Duodenal mucosa (tissue), 2 donors: Measurements from ENCODE around the gene AMN.
"Not testable (repeated sequence)": the region's sequence is repeated elsewhere in the genome, so short reads cannot be mapped to it uniquely, and the experiment has no call there.

Experiments used
- H3K27ac ChIP-seq: one replicate; pipeline ENCODE4 v1.7.0; 2013; ENCODE audit warnings: low read depth, low read length
- H3K27me3 ChIP-seq, 2 donors: one replicate each; pipeline ENCODE4 v1.7.0; 2013; ENCODE audit warnings: low read length in 2 of 2, control low read depth in 1 of 2; ENCODE audit not compliant: insufficient read depth in 2 of 2, control insufficient read depth in 1 of 2
- H3K36me3 ChIP-seq, 2 donors: one replicate each; pipeline ENCODE4 v1.7.0; 2013; ENCODE audit warnings: low read length in 2 of 2, control low read depth in 1 of 2; ENCODE audit not compliant: insufficient read depth in 2 of 2, control insufficient read depth in 1 of 2
- H3K4me1 ChIP-seq, 2 donors: one replicate each; pipeline ENCODE4 v1.7.0; 2013; ENCODE audit warnings: low read length in 2 of 2, control low read depth in 1 of 2; ENCODE audit not compliant: insufficient read depth in 2 of 2, control insufficient read depth in 1 of 2
- H3K4me3 ChIP-seq, 2 donors: one replicate each; pipeline ENCODE4 v1.7.0; 2013; ENCODE audit warnings: low read length in 2 of 2, low read depth in 1 of 2
- H3K9ac ChIP-seq, 2 donors: one replicate each; pipeline ENCODE4 v1.7.0; 2013; ENCODE audit warnings: low read length in 2 of 2, low read depth in 1 of 2
- H3K9me3 ChIP-seq, 2 donors: one replicate each; pipeline ENCODE4 v1.7.0; 2013; ENCODE audit warnings: low read length in 2 of 2, control low read depth in 1 of 2; ENCODE audit not compliant: control insufficient read depth in 1 of 2

Gene AMN

GRCh38 chr14:102922490-102923200 is at the start of gene AMN:
TSS of gene AMN (plus strand) at chr14:102922663. CDS start at chr14:102922689, 26 bp downstream.
- H3K27me3 ChIP-seq, result peaks cover 0 to 12% of the 10 kb centered on the region in 2 donors
- H3K9ac ChIP-seq, result peak within 1 kb of the TSS; percentile 84 to 86
- H3K36me3 ChIP-seq, result no peaks in the 10 kb centered on the region
- H3K9me3 ChIP-seq, result no peaks in the 10 kb centered on the region
- peak within 1 kb of the TSS; percentile 65 for H3K27ac ChIP-seq
- peaks cover 3 to 30% of the 10 kb centered on the region in 2 donors for H3K4me1 ChIP-seq
- H3K4me3 ChIP-seq, result peak within 1 kb of the TSS; percentile 79 to 84

- H3K9me3 ChIP-seq, result no peaks in the 10 kb centered on the region
- no peak overlapping the region for H3K4me3 ChIP-seq
- no peak overlapping the region for H3K27ac ChIP-seq
- H3K36me3 ChIP-seq, result peaks cover 27 to 46% of the 10 kb centered on the region in 2 donors
- no peaks in the 10 kb centered on the region for H3K27me3 ChIP-seq
- H3K9ac ChIP-seq, result no peak overlapping the region
- peaks cover 22 to 27% of the 10 kb centered on the region in 2 donors for H3K4me1 ChIP-seq
Observed at GRCh38 chr14:102873131-102873530, 49.3 kb upstream of the AMN start.

GRCh38 chr14:102873546-102874061 is 48.9 kb upstream of the AMN start:
- no peak overlapping the region for H3K9ac ChIP-seq
- H3K4me3 ChIP-seq, result no peak overlapping the region
- H3K9me3 ChIP-seq, result no peaks in the 10 kb centered on the region
- H3K27me3 ChIP-seq, result no peaks in the 10 kb centered on the region
- peak overlapping the region; percentile 17 for H3K27ac ChIP-seq
- H3K4me1 ChIP-seq, result peaks cover 22 to 26% of the 10 kb centered on the region in 2 donors
- peaks cover 27 to 48% of the 10 kb centered on the region in 2 donors for H3K36me3 ChIP-seq

- Histone ChIP-seq H3K9me3 (no peaks in the 10 kb centered on the region), H3K27ac (no peak overlapping the region), H3K27me3 (no peaks in the 10 kb centered on the region), H3K36me3 (peaks cover 20 to 42% of the 10 kb centered on the region in 2 donors), H3K4me3 (no peak overlapping the region), H3K4me1 (peaks cover 23 to 25% of the 10 kb centered on the region in 2 donors), H3K9ac (no peak overlapping the region)
Observed at GRCh38 chr14:102875652-102876051, 46.8 kb upstream of the AMN start.

- not testable (repeated sequence) for H3K9me3 ChIP-seq, H3K27me3 ChIP-seq, H3K27ac ChIP-seq, H3K9ac ChIP-seq, H3K4me3 ChIP-seq
- peaks cover 12 to 29% of the 10 kb centered on the region in 2 donors for H3K36me3 ChIP-seq
- H3K4me1 ChIP-seq, result peaks cover 18% of the 10 kb centered on the region in 2 donors
Observed at GRCh38 chr14:102877511-102877910, 45.0 kb upstream of the AMN start.

GRCh38 chr14:102878174-102878969 is 44.1 kb upstream of the AMN start:
- Histone ChIP-seq H3K4me1 (peaks cover 11 to 12% of the 10 kb centered on the region in 2 donors), H3K36me3 (peaks cover 12 to 27% of the 10 kb centered on the region in 2 donors), H3K9me3 (no peaks in the 10 kb centered on the region), H3K4me3 (no peak overlapping the region), H3K27me3 (no peaks in the 10 kb centered on the region), H3K27ac (no peak overlapping the region), H3K9ac (no peak overlapping the region)

- H3K9ac ChIP-seq, result no peak overlapping the region
- H3K9me3 ChIP-seq, result no peaks in the 10 kb centered on the region
- H3K27me3 ChIP-seq, result no peaks in the 10 kb centered on the region
- H3K4me1 ChIP-seq, result peaks cover 4 to 5% of the 10 kb centered on the region in 2 donors
- H3K27ac ChIP-seq, result no peak overlapping the region
- H3K36me3 ChIP-seq, result peaks cover 12 to 29% of the 10 kb centered on the region in 2 donors
- H3K4me3 ChIP-seq, result no peak overlapping the region
Observed at GRCh38 chr14:102878970-102879460, 43.4 kb upstream of the AMN start.

- Histone ChIP-seq H3K36me3 (peaks cover 21 to 32% of the 10 kb centered on the region in 2 donors), H3K27me3 (no peaks in the 10 kb centered on the region), H3K27ac (no peak overlapping the region), H3K9me3 (no peaks in the 10 kb centered on the region), H3K9ac (no peak overlapping the region), H3K4me1 (peaks cover 4 to 9% of the 10 kb centered on the region in 2 donors), H3K4me3 (no peak overlapping the region)
Observed at GRCh38 chr14:102882226-102882906, 40.1 kb upstream of the AMN start.

GRCh38 chr14:102883089-102883541 is 39.3 kb upstream of the AMN start:
- Histone ChIP-seq H3K27ac (no peak overlapping the region), H3K36me3 (peaks cover 23 to 32% of the 10 kb centered on the region in 2 donors), H3K4me1 (peaks cover 4 to 9% of the 10 kb centered on the region in 2 donors), H3K27me3 (no peaks in the 10 kb centered on the region), H3K4me3 (no peak overlapping the region), H3K9me3 (no peaks in the 10 kb centered on the region), H3K9ac (no peak overlapping the region)
